ENCODE measurements around the gene HAO2. TPM values are rescaled to one million over a fixed set of nuclear protein-coding genes. Genes with fewer than 3 reads are reported as not detected.

Gene HAO2
- total and polyA plus RNA-seq, 12 donors: 0.17 to 4.8 (median 0.86) TPM; not detected in 4

DNA sequence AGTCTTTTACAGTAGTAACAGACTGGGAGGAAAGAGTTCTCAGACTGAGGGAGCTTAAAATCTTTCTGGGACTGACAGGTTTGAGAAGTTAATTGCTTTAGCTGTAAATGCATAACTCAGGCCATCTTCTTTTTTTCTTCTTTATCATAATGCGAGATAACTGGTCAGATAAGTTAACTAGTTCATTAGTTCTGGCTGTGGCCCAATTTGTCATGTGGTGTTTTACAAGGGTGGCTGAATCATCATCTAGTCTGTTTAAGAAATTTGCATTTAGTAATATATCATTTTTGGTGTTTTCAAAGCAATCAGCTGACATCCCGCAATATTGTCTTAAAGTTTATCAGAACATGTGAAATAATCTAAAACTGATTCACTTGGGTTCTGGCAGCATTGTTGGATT is 60.4 kb downstream of the HAO2 start:
- Histone ChIP-seq H3K27me3 (no peaks in the 10 kb centered on the region), H3K4me3 (no peak overlapping the region), H3K4me1 (replicated peaks in 1 of 2) (peaks cover 0 to 25% of the 10 kb centered on the region in 2 donors), H3K36me3 (replicated peaks in 1 of 2) (no peaks in the 10 kb centered on the region), H3K27ac (peak overlapping the region in 4 of 5 donors; percentile 6 to 59 (median 12)), H3K9me3 (replicated peaks in 1 of 3) (no peaks in the 10 kb centered on the region)
- 57 to 61% (median 60%) methylated on average over 2 of the region's 2 CpGs for WGBS, 4 donors
- no peak for DNase-seq
- intact Hi-C loops (cut with DNase I): no loop called here
- TF ChIP-seq, protein P1, sequence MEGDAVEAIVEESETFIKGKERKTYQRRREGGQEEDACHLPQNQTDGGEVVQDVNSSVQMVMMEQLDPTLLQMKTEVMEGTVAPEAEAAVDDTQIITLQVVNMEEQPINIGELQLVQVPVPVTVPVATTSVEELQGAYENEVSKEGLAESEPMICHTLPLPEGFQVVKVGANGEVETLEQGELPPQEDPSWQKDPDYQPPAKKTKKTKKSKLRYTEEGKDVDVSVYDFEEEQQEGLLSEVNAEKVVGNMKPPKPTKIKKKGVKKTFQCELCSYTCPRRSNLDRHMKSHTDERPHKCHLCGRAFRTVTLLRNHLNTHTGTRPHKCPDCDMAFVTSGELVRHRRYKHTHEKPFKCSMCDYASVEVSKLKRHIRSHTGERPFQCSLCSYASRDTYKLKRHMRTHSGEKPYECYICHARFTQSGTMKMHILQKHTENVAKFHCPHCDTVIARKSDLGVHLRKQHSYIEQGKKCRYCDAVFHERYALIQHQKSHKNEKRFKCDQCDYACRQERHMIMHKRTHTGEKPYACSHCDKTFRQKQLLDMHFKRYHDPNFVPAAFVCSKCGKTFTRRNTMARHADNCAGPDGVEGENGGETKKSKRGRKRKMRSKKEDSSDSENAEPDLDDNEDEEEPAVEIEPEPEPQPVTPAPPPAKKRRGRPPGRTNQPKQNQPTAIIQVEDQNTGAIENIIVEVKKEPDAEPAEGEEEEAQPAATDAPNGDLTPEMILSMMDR (IDR thresholded peaks at IDR 0.05): no peak
- TF ChIP-seq POLR2A (IDR thresholded peaks at IDR 0.05): no peak

DNA sequence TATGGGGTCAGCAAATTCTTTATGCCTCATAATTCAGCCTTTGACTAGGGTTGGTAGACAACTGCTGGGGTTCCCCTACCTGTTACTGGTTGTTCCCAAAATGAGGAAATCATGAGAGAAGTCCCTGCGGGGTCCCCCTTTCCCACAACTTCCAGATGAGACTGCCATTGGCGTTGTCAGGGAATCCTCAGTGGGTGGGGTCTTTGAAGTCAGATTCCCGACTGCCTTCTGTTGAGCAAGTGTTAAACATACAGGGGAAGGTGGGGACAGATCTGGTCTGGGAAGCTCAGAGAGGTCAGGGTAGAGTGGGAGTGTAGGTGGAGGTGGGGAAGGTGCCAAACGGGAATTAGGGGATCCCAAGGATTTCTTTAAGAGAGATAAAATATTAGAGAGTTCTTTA is 61.1 kb downstream of the HAO2 start:
- TF ChIP-seq, protein P1 (IDR thresholded peaks at IDR 0.05): no peak
- TF ChIP-seq POLR2A (IDR thresholded peaks at IDR 0.05): no peak
- H3K4me1 ChIP-seq (replicated peaks in 1 of 2): peaks cover 0 to 25% of the 10 kb centered on the region in 2 donors
- no peak overlapping the region for H3K4me3 ChIP-seq

DNA sequence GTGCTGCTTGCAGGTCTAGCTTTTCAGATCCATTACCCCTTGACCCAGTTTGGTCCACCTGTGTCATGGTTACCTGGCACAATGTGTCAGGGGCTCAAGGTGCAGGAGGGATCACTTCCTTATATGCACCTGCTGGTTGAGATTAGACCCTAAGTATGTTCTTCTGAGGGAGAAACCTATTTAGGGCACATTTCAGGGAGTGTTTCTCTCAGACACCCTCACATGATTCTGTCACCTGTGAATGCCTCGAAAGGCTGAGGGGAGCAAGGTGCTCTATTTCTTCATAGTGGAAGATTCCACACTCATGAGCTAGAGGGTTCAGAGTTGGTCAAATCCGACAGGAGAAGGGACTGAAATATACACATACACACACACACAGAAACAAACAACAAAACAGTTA is 61.9 kb downstream of the HAO2 start:
- no peak for DNase-seq
- TF ChIP-seq, protein P1 (IDR thresholded peaks at IDR 0.05): no peak
- no peak for TF ChIP-seq POLR2A (IDR thresholded peaks at IDR 0.05)
- no peak overlapping the region for H3K4me3 ChIP-seq
- H3K27ac ChIP-seq: peak overlapping the region in 2 of 5 donors; percentile 63 to 75
- peaks cover 0 to 29% of the 10 kb centered on the region in 2 donors for H3K4me1 ChIP-seq (replicated peaks in 1 of 2)
- no peaks in the 10 kb centered on the region for H3K9me3 ChIP-seq (replicated peaks in 1 of 3)
- no peaks in the 10 kb centered on the region for H3K36me3 ChIP-seq (replicated peaks in 1 of 2)
- WGBS, 4 donors: 79 to 85% (median 83%) methylated on average over 2 of the region's 2 CpGs
- no peaks in the 10 kb centered on the region for H3K27me3 ChIP-seq
- intact Hi-C loops (cut with DNase I): no loop called here

More for the DNA sequence above, 61.1 kb downstream of the HAO2 start:
- no peak for DNase-seq
- Histone ChIP-seq H3K36me3 (replicated peaks in 1 of 2) (no peaks in the 10 kb centered on the region), H3K27ac (peak overlapping the region; percentile 4 to 59 (median 11)), H3K27me3 (no peaks in the 10 kb centered on the region), H3K9me3 (replicated peaks in 1 of 3) (no peaks in the 10 kb centered on the region)
- 60 to 77% (median 69%) methylated on average over 4 of the region's 4 CpGs for WGBS, 4 donors
- intact Hi-C loops (cut with DNase I): no loop called here

DNA sequence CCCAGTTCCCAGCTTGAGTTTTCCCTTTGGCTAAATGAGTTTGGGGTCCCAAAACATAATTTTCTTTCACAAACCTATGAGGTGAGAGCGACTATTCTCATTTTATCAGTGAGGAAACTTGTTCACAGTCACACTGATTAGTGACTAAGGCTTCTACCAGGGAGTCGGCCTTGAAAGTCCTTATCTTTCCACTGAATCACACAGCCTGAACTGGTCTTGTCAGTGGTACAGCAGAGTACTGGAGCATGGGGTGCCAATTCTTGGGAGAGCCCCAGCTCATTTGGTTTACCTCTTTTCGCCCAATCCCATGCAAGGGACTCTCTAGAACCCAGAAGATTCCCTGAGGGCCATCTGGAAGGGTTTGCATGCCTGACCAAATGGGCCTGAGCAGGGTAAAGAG is 63.3 kb downstream of the HAO2 start:
- peak; percentile 50 to 84 (median 80) for DNase-seq
- Histone ChIP-seq H3K4me1 (replicated peaks in 1 of 2) (peaks cover 0 to 29% of the 10 kb centered on the region in 2 donors), H3K27me3 (no peaks in the 10 kb centered on the region), H3K36me3 (replicated peaks in 1 of 2) (no peaks in the 10 kb centered on the region), H3K27ac (peak overlapping the region in 4 of 5 donors; percentile 47 to 75 (median 64)), H3K9me3 (replicated peaks in 1 of 3) (no peaks in the 10 kb centered on the region), H3K4me3 (no peak overlapping the region)
- intact Hi-C loops (cut with DNase I): no loop called here
- TF ChIP-seq POLR2A (IDR thresholded peaks at IDR 0.05): no peak
- TF ChIP-seq, protein P1 (IDR thresholded peaks at IDR 0.05): no peak
- 28 to 49% (median 46%) methylated on average over 2 to 3 of the region's 3 CpGs for WGBS, 4 donors

All from adrenal gland (tissue), 12 donors.